Measurements from ENCODE around the gene GARNL3.

GARNL3 gene

GRCh38 chr9:127264462-127265219 lies at the start of gene GARNL3:
GARNL3 (plus strand) TSS chr9:127264774; CDS start chr9:127264878, 104 bp downstream.
- H3K4me3 ChIP-seq (ENCODE audit: low read depth, low read length), result no peak within 1 kb of the TSS
- TF ChIP-seq CTCF (IDR thresholded peaks at IDR 0.05; ENCODE audit: low read depth, low read length, missing control alignments), result no peak
- no peak for DNase-seq (ENCODE audit: low read depth)

- H3K4me3 ChIP-seq (ENCODE audit: low read depth, low read length), result no peak overlapping the region
- no peak for DNase-seq (ENCODE audit: low read depth)
- no peak for TF ChIP-seq CTCF (IDR thresholded peaks at IDR 0.05; ENCODE audit: low read depth, low read length, missing control alignments)
Observed at GRCh38 chr9:127215268-127216209, 49.0 kb upstream of the GARNL3 start.

- no peak for DNase-seq (ENCODE audit: low read depth)
- TF ChIP-seq CTCF (IDR thresholded peaks at IDR 0.05; ENCODE audit: low read depth, low read length, missing control alignments), result no peak
- H3K4me3 ChIP-seq (ENCODE audit: low read depth, low read length), result no peak overlapping the region
Observed at GRCh38 chr9:127216210-127216887, 48.2 kb upstream of the GARNL3 start.

GRCh38 chr9:127216888-127217217 lies 47.7 kb upstream of the GARNL3 start:
- DNase-seq (ENCODE audit: low read depth), result no peak
- no peak for TF ChIP-seq CTCF (IDR thresholded peaks at IDR 0.05; ENCODE audit: low read depth, low read length, missing control alignments)

GRCh38 chr9:127218818-127219217 lies 45.8 kb upstream of the GARNL3 start:
- H3K4me3 ChIP-seq (ENCODE audit: low read depth, low read length), result no peak overlapping the region
- TF ChIP-seq CTCF (IDR thresholded peaks at IDR 0.05; ENCODE audit: low read depth, low read length, missing control alignments), result no peak
- no peak for DNase-seq (ENCODE audit: low read depth)

More at GRCh38 chr9:127216888-127217217, 47.7 kb upstream of the GARNL3 start:
- H3K4me3 ChIP-seq (ENCODE audit: low read depth, low read length), result no peak overlapping the region

- no peak for TF ChIP-seq CTCF (IDR thresholded peaks at IDR 0.05; ENCODE audit: low read depth, low read length, missing control alignments)
- no peak for DNase-seq (ENCODE audit: low read depth)
- H3K4me3 ChIP-seq (ENCODE audit: low read depth, low read length), result no peak overlapping the region
Observed at GRCh38 chr9:127219520-127219919, 45.1 kb upstream of the GARNL3 start.
